Head of caudate nucleus (tissue), 42 donors: Measurements from ENCODE around the gene ZNF500.

Experiments used
- DNase-seq, 42 donors: peaks; one replicate each; pipeline versions ENCODE4 v3.0.0 to v3.0.0-alpha.2; 2020 to 2021; ENCODE audit warnings: mixed read lengths in 7 of 42
- intact Hi-C: fragments of 100-400 bp; cut with DNase I; formaldehyde crosslinking; loops from one replicate; pipeline ENCODE4 v1.15.0; 2022

The ZNF500 gene

DNA sequence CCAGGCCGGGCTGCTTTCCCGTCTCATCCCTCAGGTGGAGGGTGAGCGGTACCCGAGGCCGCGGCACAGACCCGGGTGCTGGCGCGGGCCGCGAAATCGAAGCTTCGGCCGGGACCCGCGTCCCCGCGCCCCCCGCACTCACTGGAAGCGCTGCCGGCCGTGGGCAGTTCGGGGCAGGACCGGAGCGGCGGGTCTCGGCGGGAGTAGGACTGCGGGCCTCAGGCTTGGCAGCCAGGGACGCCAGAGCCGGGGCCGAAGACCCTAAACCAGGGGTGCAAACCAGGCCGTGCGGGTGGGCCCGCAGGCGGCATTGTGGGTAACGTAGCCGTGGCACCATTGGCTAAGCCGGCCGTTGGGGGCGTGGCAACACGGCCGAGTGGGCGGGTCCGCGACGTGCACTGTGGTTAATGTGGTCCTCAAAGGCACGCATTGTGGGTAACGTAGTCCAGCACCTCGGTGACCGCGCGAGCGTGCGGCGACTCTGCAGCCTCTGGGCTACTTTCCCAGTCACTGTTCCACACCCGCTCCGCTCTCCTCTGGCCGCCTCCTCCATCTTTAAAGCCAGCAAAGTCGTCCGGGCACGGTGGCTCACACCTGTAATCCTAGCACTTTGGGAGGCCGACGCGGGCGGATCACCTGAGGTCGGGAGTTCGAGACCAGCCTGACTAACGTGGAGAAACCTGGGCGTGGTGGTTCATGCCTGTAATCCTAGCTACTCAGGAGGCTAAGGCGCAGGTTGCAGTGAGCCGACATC is at the start of gene ZNF500:
Gene ZNF500, minus strand, starts transcription at position 288 of the 754 bp plus-strand sequence. CDS start 1,184 bp downstream, outside the sequence.
- DNase-seq, result peak; percentile 97 to 100 (median 99)
- intact Hi-C loops, result loop anchor here (5.0 kb wide), 2 partner anchors 35 to 80 kb away; partner anchors contain the start of genes GLYR1, ROGDI and UBN1

DNA sequence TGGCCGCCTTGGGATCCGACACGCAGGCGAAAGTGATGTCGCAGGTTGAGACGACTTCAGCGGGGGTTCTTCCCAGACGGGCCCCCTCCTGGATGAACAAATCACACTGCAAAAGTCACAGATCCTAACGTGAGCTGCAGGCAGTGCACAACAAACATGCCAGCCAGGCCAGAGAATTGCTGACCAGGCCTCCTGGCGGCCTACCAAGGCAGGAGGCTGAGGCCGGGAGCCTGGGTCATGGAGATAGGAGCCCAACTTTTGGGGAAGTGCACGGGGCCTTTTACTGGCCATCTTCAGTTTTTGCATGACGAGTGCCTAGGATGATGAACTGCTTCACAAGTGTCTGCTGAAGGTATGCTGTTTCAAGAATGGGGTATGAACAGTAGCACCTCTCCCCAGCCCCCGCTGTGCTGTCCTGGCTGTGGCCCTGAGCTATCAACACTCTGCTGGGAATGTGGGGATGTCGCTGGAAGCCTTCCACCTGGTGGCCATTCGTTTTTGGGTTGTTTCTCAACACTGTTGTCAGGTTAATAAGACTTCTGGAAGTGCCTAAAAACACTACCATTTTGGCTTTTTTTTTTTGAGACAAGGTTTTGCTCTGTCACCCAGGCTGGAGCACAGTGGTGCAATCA is 47.7 kb upstream of the ZNF500 start:
- no peak for DNase-seq

DNA sequence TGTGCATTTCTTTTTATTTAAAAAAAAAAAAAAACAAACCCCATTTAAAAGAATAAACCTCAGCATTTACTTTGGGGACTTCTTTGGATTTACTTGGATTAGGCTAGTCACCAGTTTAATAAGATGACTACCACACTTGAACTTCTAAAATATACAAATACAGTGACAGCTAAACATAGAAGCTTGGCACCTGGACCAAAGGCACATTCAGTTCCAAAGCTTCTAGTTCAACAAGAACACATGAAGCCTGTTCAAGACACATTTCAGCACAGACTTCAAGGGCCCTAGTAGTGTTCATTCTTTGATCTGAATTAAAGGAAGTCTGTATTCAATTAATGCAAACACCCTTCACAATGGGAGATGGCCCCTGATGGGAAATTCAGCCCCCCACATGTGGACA is 47.1 kb upstream of the ZNF500 start:
- intact Hi-C loops, result no loop called here
- no peak for DNase-seq

More for the DNA sequence above, 47.7 kb upstream of the ZNF500 start:
- intact Hi-C loops, result no loop called here

DNA sequence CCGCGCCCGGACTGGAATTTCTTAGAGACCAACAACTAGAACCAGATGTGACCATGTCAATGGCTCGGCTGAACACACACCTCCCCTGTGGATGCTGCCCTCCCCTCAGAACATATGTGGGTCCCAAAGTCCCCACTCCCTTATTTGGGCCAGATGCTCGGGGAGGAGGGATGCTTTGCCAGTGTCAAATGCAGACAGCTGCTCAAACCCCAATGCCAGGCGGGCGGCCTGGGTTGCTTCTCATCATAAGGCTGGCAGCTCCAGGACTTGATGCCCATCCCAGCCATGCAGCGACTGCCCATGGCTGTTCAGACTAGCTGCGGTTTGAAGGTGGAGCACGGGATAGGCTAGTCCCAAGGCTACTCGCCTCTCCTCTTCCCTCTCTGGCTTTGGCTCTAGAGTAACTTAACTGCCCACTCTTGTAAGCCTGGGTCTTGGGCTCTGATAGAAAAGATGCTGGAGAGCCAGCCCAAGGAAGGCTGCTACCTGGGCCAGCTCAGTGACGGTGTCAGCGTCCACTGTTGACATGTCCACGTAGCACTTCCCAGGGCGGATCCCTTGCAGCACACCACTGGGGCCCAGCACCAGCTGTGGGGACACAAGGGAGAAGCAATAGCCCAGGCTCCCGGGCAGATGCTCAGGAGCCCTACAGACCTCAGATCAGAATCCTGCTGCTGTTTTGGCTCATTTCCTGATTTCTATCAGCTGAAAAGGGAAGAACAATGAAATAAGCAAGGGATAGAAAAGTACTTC is 46.5 kb upstream of the ZNF500 start:
- no peak for DNase-seq
- intact Hi-C loops, result no loop called here

DNA sequence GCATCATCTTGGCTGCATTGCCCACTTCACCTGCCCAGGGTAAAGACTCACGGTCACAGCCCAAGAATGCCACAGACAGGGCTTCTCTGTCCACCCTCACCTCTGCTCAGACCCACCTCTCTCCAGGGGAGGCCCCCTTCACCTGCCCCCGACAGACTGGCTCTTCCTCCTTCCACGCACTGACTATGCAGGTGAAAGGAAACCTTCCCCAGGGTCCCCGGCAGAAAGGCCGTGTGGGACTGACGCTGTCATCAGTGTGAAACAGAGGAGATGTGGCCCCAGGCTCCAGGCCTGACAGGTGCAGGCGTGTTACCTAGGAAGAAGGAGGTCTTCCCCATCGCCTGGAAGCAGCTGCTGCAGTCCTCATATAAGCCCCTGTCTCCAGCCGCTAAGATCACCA is 44.8 kb upstream of the ZNF500 start:
- no peak for DNase-seq
- intact Hi-C loops, result no loop called here

DNA sequence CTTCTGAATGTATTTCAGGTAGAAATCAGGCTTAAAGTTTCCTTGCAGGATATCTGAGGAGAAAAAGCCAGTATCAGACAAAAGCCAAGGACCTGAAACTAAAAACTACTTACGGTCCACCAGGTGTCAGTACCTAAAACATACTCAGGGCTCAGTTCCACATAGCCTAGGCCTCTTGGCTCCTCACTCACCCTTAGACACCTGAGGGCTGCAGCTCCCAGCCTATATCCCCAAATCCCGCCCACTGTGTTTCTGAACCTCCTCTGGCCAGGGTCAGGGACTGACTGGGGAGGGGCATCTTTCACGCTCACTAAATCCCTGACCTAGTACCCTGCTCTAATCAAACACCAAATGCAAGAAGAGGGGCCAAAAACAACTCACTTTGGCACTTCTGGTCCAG is 44.3 kb upstream of the ZNF500 start:
- DNase-seq, result no peak
- intact Hi-C loops, result no loop called here

DNA sequence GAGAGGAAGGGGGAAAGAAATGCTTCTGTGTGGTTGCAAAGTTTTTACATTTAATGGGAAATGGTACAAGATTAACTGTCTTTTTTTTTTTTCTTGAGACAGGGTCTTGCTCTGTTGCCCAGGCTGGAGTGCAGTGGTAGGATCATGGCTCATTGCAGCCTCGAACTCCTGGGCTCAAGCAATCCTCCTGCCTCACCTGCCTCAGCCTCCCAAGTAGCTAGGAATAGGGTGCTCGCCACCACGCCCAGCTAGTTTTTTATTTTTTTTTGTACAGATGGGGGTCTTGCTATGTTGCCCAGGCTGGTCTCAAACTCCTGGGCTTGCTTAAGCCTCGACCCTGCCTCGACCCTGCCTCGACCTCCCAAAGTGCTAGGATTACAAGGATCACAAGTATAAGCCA is 39.3 kb upstream of the ZNF500 start:
- DNase-seq, result no peak
- intact Hi-C loops, result no loop called here

DNA sequence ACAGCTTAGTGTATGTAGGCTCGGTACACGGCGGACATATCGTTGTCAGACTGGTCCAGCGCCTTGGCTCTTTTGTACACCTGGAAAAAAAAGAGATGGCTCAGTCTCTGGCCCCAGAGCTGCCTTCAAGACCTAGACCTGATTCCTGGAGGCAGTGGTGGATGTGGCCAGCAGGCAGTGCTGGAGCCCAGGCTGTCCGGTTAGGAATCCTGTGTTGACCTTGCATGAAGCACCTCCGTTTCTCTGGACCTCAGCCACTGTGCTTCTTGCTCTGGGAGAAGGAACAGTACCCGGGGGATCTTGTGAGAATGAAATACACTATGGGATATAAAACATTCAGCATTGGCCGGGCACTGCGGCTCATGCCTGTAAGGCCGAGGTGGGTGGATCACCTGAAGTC is 38.3 kb upstream of the ZNF500 start:
- DNase-seq, result no peak
- intact Hi-C loops, result no loop called here

DNA sequence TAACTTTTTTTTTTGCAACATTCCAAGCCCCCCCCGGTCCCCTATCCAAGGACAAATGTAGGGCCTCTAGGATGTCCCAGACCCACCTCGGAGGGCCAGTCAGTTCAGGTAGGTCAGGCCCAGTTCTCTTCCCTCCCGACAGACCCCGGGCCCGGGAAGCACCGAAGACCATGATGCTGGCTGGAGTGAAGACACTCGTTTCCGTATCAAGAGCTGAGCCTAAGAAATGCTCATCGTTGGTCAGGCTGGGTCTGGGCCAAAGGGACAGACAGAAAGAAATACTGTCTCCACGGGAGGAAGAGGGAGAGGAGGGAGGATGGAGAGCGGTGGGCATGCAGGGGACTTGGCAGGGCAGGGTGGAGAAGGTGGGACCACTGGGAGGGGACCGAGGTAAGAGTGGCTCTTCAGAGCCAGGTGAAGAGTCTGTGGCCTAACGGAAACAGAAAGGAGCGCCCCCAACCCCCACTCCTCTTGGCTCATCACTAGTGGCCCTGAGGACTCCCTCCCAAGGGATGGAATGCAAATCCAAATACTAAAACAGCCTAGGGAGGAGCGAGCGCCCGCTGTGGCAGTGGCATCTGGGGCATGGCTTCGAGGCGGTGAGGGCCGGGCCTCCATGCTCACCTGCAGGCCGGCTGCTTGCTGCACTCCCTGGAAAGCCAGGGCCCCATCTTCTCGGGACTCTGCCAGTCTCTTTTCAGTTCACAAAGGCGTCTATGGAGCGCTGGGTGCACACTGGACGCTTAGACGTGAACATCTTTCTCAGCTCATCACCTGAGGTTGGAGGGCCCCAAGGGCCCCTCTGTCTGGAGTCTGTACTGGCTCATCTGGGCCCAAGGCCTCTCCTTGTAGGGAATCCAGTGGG is 37.2 kb upstream of the ZNF500 start:
- peak in 1 of 42 donors; percentile 23 for DNase-seq
- intact Hi-C loops, result loop anchor here (5.0 kb wide), 2 partner anchors 37 to 43 kb away; partner anchors contain the start of genes GLYR1, UBN1 and ZNF500

DNA sequence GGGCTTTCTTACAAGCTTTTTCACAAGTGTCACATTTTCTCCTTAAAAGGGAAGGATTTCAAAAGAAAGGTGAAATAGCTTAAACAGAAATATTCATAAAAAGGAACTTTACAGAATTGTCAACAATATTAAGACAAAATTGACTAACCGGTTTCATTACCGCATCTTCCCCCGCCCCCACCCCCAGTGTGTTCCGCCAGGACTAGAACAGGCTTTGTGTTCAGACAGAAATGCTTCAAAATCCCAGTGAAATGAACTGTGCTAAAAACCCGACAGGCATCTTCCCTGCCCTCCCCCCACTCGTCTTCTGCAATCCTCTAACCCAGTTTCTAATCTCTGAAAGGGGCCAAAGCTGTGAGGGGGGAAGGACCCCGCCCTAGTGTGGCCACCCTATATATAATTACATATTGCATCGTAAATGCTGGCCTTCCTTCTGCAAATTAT is 36.5 kb upstream of the ZNF500 start:
- intact Hi-C loops, result loop anchor here (5.0 kb wide), 2 partner anchors 36 to 44 kb away; partner anchors contain the start of genes GLYR1, UBN1 and ZNF500
- DNase-seq, result peak in 14 of 42 donors; percentile 14 to 55 (median 32)

DNA sequence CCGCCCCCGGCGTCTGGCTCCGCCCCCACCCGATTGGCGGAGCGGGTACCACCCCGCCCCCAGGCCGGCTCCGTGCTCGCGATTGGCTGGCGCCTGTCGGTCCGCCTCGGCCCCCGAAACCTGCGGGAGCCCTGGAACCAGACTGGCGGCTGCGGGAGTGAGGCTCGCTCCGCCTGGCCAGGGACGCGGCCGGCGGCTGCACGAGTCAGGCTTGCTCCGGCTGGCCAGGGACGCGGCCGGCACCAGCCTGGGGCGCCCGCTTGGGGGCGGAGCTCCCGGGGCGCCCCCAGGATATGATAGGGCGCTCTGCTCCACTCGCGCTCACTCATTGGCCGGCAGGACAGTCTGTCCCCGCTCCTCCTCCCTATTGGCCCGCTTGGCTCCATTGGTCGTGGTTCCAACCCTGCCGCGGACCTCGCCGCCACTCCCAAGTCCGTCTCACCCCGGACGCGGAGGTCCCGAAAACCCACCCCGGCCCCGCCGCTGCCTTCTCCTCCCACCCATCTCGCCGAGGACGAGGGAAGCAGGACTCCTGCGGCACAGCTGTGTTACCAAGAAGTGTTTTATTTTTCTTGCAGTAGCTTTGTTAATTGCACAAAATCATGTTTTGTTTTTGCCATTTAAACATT is 35.8 kb upstream of the ZNF500 start:
- intact Hi-C loops, result loop anchor here (5.0 kb wide), 2 partner anchors 35 to 45 kb away; partner anchors contain the start of genes GLYR1, UBN1 and ZNF500
- peak; percentile 87 to 98 (median 94) for DNase-seq

DNA sequence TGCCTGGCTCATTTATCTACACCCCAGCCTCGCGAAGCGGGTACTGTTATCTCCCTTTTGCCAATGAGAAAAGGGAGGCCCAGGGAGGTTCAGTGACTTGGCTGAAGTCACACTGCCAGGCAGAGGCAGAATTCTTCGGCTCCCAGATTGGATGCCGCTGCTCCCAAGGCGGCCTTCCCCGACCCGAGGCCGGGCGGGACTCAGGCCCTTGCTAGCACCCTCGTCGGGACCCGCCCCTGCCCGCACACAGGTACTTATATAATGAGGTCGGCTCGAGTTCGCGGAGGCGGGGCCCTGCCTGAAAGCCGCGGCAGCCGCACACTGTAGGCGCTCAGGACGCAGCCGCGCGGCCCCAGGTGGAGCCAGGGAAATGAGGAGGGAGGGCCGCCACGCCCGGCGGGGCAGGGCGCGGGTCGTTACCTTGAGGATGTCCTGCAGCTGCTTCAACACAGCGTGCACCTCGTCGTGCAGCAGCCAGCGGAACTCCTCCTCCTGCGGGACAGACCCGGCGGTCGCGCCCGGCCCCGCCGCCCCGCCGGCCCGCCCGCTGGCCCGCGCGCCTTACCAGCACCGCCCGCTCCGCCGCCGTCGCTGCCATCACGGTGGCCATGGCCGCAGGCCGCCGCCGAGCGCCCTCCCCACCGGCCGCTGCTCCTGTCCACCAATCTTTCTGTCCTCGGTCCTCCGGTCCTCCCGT is 35.1 kb upstream of the ZNF500 start, which contains the start of gene ROGDI:
Gene ROGDI, minus strand, starts transcription at position 672 of the 697 bp plus-strand sequence. Its CDS starts 62 bp downstream, at position 610.
- peak; percentile 60 to 94 (median 84) for DNase-seq
- intact Hi-C loops, result loop anchor here (5.0 kb wide), 2 partner anchors 35 to 45 kb away; partner anchors contain the start of genes GLYR1, UBN1 and ZNF500

DNA sequence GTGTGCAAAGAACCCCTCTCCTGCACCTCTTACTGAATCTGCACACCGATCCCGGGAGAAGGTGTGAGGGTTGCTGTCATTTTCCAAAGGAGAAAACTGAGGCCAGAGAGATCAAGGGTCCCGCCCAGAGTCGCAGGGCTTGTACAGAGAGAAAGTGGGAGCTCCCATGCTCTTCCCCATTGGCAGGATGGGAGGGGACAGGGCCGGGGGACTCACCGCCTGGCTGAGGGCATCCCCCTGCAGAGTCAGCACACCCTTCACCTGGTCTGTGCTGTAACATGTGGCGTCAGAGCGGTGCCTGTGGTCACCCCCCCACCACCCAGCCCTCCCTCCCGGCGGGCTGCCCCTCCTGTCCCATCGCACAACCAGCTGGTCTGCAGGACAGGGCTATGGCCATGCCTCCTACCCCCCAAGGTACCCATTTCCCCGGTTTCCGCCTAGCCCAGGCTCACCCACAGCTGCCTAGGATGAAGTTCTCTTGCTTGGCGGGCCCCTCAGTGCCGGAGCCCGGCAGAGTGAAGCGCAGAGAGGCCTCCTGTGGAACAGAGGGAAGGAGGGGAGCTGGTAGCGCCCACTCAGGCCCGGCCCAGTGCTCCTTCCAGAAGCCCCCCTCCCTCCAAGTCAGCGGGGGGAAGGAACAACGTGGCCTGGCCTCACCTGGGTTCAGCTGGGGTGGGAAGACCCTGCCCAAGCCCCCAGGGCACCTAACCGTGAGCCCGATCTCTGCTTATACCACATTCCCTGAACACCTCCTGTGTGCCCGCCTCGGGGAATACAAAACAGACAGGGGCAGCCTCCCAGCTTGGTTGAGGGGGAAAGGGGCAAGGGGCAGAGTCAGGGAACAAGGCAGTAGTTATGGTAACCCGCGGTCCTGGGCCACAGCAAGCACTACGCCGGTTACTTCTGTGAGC is 34.3 kb upstream of the ZNF500 start:
- intact Hi-C loops, result loop anchor here (5.0 kb wide), 2 partner anchors 34 to 46 kb away; partner anchors contain the start of genes GLYR1, UBN1 and ZNF500
- DNase-seq, result peak in 13 of 42 donors; percentile 14 to 58 (median 28)

DNA sequence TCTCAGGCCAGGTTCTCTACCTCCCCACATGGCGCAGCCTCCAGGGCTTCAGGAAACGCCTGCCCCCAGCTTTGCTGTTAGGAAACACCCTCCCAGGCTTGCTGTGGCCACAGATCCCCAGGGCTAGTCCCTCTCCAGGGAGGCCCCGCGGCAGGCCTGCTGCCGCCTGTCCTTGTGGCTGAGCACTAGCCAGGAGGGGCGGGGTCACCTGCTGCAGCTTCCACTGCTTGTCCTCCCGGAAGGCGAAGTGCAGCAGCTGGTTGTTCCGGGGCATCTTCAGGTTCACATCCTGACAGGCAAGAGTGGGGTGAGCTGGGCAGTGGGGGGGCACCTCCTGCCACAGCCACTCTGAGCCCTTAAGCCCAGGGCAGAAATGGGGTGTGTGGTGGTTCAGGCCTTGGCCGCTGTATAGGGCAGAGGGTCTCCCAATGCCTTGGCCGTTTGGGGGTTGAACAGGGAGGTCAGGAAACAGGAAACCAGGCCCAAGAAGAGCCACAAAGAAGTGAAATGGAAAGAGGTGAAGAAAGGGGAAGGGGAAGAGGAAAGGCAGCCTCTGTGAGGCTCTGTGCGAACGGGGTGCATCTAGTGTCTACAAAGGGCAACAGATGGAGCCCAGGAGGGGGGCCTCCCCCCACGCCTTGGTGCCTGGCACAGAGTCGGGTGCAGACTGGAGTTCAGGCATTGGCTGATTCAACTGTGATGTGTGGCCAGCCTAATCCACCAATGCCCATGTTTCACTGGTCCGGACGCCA is 33.5 kb upstream of the ZNF500 start:
- intact Hi-C loops, result loop anchor here (5.0 kb wide), 2 partner anchors 33 to 47 kb away; partner anchors contain the start of genes GLYR1, UBN1 and ZNF500
- peak; percentile 63 to 96 (median 88) for DNase-seq

DNA sequence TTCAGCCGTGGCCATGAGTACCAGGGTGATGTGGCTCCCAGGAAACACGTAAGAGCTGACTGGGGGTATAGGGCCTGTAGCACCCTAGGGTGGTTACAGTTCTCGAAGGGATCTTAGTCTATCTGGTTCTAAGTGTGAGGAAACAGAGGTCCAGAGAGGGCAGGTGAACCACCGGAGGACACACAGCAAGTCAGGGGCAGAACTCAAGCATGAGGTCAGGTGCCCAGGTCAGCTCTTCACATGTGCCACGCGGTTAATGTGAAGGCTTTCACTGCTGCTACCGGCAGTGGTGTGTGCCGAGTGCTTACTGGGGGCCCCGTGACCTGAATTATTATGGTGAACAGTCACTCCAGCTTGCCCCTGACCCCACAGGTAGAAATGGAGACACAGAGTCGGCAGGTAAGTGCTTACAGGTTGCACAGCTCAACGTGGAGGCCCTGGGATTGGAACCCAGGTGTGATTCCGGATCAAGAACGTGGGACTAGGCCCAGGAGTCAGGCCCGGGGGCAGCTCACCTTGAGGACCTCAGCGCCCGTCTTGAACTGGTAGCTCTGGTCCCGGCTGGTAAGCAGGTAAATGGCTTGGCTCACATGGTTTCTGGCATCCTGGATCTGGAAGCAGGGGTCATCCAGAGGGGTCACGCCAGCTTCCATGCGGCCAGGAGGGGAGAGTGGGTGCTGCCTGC is 32.4 kb upstream of the ZNF500 start:
- no peak for DNase-seq
- intact Hi-C loops, result no loop called here
